Left ventricle myocardium superior (tissue), 1 donor: ENCODE measurements around the gene DCTN2. TPM values are rescaled to one million over a fixed set of nuclear protein-coding genes. Genes with fewer than 3 reads are reported as not detected.

Experiments
- ATAC-seq: fragments of 200-7000 bp; cut with Tn5 transposase; one replicate; pipeline ENCODE4 v1.9.1; 2020; ENCODE audit warnings: mild to moderate bottlenecking, moderate library complexity
- DNase-seq: peaks from one replicate; pipeline ENCODE4 v3.0.0-alpha.2; 2020
- intact Hi-C: fragments of 100-400 bp; cut with micrococcal nuclease; formaldehyde crosslinking; loops from one replicate; pipeline ENCODE4 v1.11.0; 2022
- microRNA-seq: library from miRNA; unstranded; fragments of <30 nt; microRNA quantifications from one replicate; pipeline ENCODE4 v1.2.0, GENCODE V29; 2020; ENCODE audit warnings: borderline number of aligned reads
- total RNA-seq: library from RNA; stranded (reverse); fragmentation: NEBNext Ultra II Directional; extraction: Animal tissue kit (Norgen Biotek cat#: 25700); gene quantifications from one replicate; pipeline ENCODE4 v1.2.1, GENCODE V29; 2021
- donor health status: DM: no; HTN: yes; CAD: no; lungs with severe emphysema.

The DCTN2 gene
- total RNA-seq, 1 donor from 2014 or later = 89.2 TPM

DNA sequence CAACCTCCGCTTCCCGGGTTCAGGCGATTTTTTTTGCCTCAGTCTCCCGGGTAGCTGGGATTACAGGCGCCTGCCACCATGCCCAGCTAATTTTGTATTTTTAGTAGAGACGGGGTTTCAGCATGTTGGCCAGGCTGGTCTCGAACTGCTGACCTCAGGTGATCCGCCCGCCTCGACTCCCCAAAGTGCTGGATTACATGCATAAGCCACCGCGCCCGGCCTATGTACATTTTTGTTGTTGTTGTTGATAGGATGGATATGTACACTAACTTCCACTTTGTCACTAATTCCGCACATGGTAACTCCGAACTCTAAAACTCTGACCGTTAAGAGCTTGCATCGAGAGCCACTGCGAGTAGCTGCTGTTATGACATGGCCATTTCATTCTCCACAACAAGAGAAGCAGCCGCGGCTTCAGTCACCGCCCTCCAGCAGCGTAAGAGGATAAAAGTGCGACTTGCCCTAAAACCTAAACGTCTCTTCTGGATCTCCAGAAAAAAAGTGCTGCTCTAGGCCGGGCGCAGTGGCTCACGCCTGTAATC, 59.9 kb downstream of the DCTN2 start:
- no peak for ATAC-seq
- DNase-seq = no peak
- intact Hi-C loops = no loop called here

DNA sequence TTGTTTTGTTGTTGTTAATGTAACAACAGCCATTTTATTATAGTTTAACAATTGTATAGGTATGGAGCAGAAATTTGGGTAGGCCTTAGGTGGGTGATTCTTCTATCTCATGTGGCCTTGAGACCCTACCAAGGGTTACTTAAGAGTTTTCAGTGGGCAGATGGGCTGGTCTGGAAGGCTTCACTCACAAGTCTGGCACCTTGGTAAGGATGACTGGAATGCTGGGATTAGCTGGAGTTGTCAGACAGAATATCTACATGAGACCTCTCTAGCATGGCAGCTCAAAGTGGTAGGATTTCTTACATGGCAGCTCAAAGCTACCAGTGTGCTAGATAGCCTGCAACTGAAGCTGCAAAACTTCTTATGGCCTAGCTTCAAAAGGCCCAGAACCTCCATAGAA, 61.3 kb downstream of the DCTN2 start:
- intact Hi-C loops = no loop called here
- ATAC-seq (no peak), DNase-seq (no peak)

DNA sequence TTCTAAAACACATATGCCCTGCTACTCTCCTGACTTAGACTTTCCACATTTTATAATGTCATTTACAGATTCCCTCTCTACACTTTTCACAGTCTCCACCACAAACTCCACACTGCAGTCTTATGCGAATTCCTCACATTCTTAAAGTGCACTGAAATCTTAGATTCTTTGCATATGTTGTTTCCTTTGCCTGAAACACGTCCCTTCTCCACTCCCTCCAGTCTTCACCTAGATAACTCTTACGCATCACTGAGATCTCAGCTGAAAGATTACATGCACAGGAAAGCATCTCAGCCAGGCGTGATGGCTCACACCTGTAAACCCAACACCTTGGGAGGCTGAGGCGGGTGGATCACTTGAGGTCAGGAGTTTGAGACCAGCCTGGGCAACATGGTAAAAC, 63.5 kb downstream of the DCTN2 start:
- intact Hi-C loops = no loop called here
- DNase-seq = no peak
- ATAC-seq = no peak

DNA sequence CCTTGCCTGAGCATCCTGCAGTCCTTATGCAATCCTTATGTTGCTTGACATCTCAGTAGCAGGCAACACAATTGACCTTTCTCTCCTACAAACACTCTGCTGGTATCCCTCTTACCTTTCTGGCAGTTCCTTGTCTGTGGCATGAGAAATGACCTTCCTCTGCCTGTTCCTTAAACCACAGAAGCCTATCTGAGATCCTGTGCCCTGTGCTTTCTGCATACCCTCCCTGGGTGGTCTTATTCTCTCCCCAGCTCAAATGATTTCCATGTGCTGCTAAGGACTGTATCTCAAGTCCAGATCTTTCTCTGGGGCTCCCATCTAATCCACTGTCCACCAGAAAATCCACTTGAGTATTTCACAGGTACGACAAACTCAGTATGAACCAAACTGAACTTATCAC, 65.3 kb downstream of the DCTN2 start:
- no peak for ATAC-seq
- intact Hi-C loops = no loop called here
- DNase-seq = no peak

Small RNAs within 50 kb of the gene (microRNA-seq; reads per million reads assigned to microRNA genes)
- gene MIR616 (not detected), gene MIR6758 (not detected)

Other genes with a start within 250 kb of the DCTN2 start
- gene R3HDM2, start 116.1 kb downstream of the DCTN2 start, total RNA-seq = 54.4 TPM
- not detected for gene INHBC, start 112.4 kb downstream of the DCTN2 start, total RNA-seq
- not detected for gene INHBE, start 91.9 kb downstream of the DCTN2 start, total RNA-seq
- gene GLI1, start 87.4 kb downstream of the DCTN2 start, total RNA-seq = 0.37 TPM
- gene ARHGAP9, start 67.3 kb downstream of the DCTN2 start, total RNA-seq = 5.7 TPM
- 72.7 TPM for gene MARS1, start 59.1 kb downstream of the DCTN2 start, total RNA-seq
- 22.2 TPM for gene DDIT3, start 26.7 kb downstream of the DCTN2 start, total RNA-seq
- gene MBD6, start 24.4 kb downstream of the DCTN2 start, total RNA-seq = 35.2 TPM
- gene KIF5A, start 2.9 kb upstream of the DCTN2 start, total RNA-seq = 0.12 TPM
- gene PIP4K2C, start 44.0 kb upstream of the DCTN2 start, total RNA-seq = 11.9 TPM
- 21.4 TPM for gene DTX3, start 57.6 kb upstream of the DCTN2 start, total RNA-seq
- gene ARHGEF25, start 64.2 kb upstream of the DCTN2 start, total RNA-seq = 11.9 TPM
- gene B4GALNT1, start 86.0 kb upstream of the DCTN2 start, total RNA-seq = 5.1 TPM
- gene OS9, start 146.9 kb upstream of the DCTN2 start, total RNA-seq = 104 TPM
- gene AGAP2, start 191.6 kb upstream of the DCTN2 start, total RNA-seq = 7.5 TPM
- gene TSPAN31, start 197.8 kb upstream of the DCTN2 start, total RNA-seq = 32.8 TPM
- gene CDK4, start 205.1 kb upstream of the DCTN2 start, total RNA-seq = 42.1 TPM
- 15.6 TPM for gene MARCHF9, start 207.9 kb upstream of the DCTN2 start, total RNA-seq
- not detected for gene CYP27B1, start 219.9 kb upstream of the DCTN2 start, total RNA-seq
- 7.5 TPM for gene METTL1, start 224.9 kb upstream of the DCTN2 start, total RNA-seq
- gene EEF1AKMT3, start 225.4 kb upstream of the DCTN2 start, total RNA-seq = 1.6 TPM
- 52.4 TPM for gene TSFM, start 235.6 kb upstream of the DCTN2 start, total RNA-seq